Stimulated activated CD4-positive, alpha-beta T cell treated with anti-CD3 and anti-CD28 coated beads, Interleukin-1b, Interleukin-23, amount 100 ng/mL, for 4 hours (primary cell): Measurements from ENCODE around the gene BICC1.

ENCODE experiments used
- DNase-seq, 2 donors: peaks; one replicate each; pipeline ENCODE4 v3.0.0-alpha.2; 2020; ENCODE audit warnings: low read depth in 2 of 2

The BICC1 gene

DNA sequence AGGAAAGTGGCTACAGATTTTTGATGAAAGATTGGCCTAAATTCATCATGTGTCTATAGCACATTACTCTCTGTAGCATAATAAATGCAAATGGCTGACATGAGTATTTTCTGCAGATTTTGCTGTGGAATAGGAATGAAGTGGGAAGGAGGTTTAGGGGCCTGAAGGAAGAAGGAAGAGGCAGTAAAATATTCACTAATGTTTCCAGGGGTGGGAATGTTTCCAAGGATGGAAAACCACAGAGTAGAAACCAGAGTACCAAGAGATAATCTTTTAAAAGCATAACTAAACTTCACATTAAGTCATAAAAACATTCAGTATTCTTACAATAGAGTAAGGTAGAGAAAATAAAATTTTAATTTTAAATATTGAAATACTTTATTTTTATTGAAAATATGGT, 267.8 kb downstream of the BICC1 start:
- DNase-seq = no peak

DNA sequence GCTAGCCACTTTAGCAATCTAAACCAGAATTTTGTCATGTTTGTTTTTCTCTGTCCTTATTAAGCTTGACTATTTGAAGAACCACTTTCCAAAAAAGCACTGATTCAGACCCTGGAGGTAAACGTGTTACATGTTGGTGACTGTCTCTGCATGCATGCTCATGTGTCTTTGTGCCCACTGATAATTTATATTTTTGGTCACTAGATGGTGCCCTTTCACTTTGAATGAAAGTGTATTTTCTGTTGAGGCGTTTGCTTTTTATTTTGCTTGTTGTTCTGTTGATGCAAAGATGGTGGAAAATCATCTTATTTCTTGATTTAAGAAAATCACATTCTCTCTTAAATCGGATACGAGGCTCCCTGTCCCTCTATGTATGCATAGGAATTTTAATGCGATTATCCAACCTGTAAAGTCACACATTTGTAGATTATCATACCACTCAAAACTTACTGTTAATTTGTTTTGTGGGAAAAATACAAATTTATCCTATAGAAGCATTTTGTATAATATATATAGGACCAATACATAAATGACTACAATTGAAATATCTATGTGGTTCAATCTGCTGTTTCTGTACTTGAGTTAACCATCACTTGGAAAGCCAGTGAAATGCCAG, 269.3 kb downstream of the BICC1 start:
- no peak for DNase-seq

DNA sequence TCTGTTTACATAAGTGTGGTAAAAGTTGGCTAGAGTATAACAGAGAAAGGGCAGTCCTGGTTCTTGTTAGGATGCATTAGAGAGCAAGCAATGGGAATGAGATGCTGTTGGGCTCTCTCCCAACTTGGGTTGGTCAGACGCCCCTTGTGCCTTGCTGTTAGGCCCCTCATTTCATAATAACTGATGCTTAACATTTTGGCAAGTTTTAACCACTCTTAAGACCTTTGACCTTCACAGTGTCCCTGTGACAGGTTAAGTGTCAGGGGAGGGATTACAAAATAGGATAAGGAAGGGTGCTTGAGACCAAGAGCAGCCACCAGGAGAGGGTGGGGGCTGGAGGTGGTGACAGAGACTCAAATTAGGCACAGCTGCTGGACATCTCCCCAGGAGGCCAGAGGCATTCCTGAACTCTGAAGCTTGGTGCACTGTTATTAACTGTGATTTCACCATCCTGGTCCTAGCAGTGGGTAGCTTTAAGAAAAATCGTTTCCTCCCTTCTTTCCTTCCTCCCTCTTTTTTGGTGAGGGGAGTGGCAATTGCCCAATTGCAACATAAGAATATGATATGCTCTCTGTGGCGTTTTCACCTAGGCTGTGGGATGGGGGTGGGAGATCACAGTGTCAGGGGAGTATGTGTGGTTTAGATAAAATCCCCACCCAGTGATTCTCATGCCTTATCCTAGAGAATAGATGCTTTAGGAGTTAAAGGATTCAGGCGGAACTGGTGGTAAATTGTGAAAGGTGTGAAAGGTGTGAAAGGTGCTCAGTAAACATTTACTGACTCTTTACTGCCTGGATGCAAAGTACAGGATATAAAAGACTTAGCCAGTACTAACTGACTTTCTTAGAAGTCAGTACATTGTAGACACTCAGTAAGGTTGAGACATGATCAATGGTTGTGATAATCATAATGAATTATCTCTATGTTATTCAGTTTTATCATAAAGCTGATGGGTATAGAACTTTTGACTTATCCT, 270.5 kb downstream of the BICC1 start:
- no peak for DNase-seq

DNA sequence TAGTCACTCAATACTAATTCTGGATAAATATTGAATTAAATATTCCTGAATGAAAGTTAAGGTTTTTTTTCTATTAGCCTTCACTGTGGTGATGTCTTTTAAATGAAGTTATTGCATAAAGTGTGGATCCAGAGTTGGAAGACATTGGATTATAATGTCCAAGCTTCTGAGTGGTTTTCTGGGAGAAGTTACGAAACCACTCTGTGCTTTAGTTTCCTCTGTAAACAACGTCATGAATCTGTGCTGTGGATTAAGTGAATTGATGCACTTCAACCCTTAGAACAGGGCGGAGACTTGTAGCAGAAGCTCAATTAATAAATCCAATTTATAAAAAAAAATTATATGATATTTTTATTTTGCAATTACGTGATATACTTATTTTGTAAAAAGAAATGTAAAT, 271.7 kb downstream of the BICC1 start:
- DNase-seq = no peak

DNA sequence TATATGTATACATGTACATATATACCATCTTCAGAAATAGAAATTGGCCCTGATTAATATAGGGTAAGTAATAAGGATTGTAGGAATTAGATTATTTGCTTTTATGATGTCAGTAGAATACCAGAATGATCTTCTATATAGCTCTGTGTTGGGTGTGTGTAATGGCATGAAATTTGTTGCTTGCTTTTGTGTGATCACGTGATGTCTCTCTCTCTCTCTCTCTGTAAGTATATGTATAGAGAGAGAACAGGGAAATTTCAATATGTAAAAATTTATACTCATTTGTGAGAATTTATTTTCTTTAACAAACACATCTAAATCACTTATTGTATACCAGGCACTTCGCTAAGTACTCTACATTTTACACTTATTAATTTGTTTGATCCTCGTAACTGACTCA, 272.7 kb downstream of the BICC1 start:
- DNase-seq = no peak

DNA sequence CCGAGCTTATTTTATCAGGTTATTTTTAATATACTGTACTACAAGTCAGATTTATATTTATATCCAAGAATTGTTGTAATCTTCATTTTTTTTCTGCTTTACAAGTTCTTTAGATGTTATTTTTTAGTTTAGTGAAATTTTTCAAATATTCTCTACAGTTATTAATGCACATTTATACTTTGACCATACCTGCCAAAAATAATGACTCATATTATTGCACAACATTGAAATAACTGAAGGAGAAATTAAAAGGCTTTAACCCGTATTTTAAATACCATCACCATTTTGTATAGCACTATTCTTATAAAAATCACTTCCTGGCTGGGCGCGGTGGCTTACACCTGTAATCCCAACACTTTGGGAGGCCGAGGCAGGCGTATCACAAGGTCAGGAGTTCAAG, 278.5 kb downstream of the BICC1 start:
- DNase-seq = no peak

DNA sequence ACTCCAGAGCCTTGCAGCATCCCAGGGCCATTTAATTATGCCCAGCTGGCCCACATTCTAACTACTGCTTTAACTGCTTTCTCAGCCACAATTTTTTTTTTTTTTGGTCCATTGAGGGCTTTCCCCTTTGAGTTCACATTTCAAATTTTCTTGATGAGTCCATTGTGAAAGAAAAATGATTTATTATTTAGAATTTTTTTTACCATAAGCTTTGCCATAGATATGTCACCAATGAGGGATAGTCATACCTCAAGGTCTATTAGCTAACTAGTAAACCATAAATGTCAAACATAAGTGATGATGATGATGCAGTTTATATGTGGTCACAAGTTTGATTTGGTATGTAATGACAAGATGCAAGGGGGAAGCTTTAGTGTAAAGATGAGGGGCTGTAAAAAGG, 282.9 kb downstream of the BICC1 start:
- DNase-seq = no peak

DNA sequence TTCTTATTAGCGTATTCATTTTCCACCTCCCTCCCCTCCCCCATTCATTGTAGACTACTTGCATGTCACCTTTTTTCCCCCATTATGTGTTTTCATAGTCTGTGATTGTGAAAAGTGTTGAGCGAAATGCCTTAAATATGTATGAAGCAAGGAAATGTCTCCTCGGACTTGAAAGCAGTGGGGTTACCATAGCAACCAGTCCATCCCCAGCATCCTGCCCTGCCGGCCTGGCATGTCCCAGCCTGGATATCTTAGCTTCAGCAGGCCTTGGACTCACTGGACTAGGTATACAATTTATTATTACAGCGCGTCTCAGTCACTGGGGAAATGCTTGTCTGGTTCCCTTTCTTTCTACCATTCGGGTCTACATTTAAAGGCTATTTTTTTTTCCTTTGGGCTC, 283.6 kb downstream of the BICC1 start:
- DNase-seq = no peak

DNA sequence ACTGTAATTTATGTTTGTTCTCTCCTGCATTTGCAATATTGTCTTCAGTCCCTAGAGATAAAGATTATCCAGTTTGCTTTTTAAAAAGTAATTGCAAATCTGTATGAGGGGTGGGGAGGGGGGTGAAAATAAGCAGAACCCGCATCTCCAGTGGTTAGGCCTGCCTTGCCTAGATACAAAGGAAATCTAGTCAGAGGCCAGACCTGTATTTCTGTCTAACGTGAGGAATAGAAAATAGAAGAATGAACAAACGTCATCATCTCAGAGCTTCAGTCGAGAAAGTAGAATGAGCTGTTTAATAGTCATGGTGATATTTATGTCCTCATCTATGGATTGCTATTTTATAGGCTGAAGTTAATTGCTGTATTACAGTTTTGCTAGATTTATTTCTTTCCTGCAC, 284.2 kb downstream of the BICC1 start:
- DNase-seq = no peak

DNA sequence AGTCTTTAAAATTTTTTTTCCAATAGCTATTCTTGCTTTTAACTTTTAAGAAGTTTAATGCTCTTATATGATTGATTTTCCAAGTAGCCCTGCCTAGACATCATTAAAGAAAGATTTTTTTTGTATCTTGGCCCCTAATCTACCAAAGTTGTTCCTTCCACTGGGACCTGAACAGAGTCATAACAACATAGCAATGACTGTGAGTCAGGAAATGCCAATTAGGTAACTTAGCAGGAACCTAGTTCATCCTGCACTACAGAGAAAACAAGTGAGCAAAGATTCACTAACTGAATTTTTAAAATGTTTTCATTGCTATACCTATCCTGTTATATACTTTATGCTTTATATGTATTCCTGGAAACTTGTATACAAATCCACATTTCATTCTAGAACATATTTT, 284.7 kb downstream of the BICC1 start:
- DNase-seq = no peak

DNA sequence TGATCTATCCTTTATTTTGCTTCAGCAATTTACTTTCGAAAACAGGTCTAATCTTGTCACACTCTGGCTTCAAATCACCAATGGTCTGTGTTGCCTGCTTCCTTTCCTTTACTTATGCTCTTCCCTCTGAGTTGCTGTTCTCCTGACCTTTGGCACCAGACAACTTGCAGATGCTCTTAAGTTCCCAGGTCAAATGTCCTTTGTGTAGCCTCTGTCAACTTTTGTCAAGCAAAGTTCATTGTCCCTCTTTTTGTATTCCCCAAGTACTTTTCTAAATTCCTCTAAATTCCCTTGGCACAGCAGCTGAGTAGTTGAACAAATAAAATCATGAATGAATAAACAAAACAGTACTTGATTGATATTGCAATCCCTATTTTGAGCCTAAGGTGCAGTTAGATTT, 289.4 kb downstream of the BICC1 start:
- no peak for DNase-seq

DNA sequence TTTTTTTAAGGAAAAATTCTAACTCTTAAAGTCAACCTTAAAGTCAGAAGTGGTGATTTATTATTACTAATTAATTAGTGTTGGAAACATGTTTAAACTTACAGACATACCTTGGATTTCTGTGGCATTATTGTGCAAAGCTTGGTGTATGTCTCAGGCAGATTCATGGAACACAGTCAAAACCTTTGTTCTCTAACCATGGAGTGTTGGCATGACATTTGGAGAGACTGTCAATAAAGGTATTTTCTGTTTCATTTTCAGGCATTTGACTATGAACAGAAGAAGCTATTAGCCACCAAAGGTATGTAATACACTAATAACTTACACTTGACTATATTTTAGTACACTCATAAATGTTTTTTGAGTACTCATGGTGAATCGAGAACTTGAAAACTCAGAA, 293.7 kb downstream of the BICC1 start:
- no peak for DNase-seq

DNA sequence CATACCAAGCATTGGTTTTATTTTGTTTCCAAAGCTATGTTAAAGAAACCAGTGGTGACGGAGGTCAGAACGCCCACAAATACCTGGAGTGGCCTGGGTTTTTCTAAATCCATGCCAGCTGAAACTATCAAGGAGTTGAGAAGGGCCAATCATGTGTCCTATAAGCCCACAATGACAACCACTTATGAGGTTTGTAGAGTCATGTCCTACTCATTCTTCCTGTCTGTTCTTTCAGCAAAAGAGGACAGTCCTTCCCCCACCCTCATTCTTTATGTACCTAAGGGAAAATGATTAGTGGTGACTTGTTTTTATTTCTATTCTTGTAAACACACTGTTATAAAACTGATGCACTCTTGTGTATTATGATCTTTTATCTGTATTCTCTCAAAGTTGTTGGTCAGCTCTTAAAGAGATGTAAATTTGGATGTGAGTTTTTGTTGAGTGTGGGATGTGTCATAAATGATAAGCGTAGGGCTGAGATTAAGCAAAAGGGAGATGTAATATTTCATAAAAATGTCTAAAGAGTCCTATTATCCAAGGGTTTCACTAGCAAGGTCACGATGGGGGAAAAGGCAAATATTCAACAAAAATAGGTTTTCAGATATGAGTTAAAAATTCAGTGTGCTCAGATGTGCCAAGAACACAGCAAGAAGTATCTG, 294.4 kb downstream of the BICC1 start:
- no peak for DNase-seq

DNA sequence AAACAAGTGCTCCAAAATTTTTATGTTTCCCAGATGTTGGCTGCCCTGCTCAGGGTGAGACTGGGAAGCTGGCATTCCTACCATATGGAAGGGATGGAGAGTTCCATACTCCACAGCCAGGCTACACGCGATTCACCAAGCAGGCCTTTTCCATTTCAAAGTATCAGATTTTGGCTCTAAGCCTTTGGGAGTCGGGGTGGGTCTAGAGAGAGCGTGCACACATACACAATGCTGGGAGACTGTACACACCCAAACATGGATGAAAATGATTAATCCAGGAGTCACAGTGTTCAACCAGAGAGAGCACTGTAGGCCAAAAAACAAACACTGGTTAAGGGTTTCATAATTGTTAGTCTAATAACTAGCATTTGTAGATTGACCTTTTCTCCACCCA, 295.0 kb downstream of the BICC1 start:
- no peak for DNase-seq

DNA sequence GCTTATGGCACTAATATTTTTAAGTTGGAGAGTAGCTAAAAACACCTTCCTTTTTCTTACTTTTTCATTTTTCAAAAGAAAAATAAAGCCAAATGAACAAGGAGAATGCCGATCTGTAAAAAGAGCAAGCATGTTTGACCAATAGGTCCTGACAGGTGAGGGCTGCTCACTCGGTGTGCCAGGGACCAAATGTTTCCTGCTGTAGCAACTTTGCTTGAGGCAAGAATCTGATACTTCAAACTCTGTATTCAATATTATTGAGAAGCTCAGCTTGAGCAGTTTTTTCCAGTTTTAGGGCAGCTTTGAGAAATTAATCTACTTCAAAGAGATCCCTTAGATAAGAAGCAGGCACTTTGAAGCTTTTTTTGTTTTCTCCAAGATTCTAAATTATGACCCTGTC, 298.1 kb downstream of the BICC1 start:
- no peak for DNase-seq

DNA sequence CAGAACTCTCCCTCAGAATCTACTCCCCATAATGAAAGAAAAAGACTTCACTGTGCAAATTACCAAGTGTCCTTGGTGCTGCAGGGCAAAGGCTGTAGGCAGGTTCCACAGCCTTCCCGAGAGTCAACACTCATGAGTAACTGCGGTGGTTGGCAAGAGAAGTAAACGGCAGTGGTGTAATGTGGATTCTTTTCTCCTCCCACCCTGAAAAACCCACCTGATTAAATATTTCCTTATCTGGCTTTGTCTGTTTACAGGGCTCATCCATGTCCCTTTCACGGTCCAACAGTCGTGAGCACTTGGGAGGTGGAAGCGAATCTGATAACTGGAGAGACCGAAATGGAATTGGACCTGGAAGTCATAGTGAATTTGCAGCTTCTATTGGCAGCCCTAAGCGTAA, 300.9 kb downstream of the BICC1 start:
- DNase-seq = no peak

DNA sequence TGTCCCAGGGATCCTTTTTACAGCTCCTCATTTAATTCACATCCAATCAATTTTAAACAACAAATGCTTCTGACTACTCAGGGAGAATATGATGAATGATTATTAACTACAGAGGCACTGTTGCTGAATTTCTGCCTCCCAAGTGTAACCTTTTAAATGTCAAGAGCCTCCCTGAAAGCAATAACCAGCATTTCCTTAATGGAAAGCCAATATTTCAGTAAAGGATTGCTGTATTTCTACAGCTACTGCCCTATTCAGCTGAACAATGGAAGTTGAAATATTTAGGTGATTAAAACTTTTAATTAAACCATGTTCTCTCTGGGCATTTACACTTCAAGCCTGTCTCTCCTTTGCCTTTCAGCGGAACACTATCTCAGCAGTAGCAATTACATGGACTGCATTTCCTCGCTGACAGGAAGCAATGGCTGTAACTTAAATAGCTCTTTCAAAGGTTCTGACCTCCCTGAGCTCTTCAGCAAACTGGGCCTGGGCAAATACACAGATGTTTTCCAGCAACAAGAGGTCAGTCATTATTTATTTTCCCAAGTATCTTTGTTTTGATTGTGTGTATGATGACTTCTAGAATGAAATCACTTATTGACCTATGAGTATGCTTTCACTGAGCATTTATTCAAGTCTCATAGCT, 304.7 kb downstream of the BICC1 start:
- DNase-seq = no peak

DNA sequence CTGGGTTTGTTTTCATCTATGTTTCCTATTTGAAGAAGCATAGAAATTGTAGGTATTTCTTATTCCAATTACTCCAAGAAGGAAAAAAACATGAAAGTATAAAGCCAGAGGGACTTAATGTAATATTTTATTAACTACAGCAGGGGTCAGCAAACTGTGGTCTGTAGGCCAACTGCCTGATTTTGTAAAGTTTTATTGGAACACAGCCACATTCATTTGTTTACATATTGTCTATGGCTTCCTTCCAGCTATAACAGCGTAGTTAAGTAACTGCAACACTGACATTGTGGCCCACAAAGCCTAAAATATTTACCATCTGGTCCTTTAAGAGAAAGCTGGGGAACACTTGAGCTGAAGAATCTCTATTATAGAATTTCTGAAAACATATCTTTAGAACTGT, 306.2 kb downstream of the BICC1 start:
- no peak for DNase-seq

DNA sequence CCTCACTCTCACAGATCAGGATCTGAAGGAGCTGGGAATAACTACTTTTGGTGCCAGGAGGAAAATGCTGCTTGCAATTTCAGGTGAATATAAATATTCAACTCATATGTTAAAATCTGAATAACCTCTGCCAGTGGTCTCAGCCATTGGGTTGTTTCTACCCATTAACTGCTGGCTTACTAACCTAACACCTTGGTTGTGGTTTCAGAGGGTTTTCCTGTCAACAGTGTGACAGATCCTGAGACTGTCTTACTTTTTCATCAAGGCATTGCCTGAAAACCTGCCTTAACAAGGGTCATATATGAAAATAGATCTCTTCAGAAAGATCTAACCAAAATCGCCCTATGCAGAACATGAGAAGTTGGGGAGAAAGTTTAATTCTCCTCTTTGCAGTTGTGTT, 307.7 kb downstream of the BICC1 start:
- DNase-seq = no peak

DNA sequence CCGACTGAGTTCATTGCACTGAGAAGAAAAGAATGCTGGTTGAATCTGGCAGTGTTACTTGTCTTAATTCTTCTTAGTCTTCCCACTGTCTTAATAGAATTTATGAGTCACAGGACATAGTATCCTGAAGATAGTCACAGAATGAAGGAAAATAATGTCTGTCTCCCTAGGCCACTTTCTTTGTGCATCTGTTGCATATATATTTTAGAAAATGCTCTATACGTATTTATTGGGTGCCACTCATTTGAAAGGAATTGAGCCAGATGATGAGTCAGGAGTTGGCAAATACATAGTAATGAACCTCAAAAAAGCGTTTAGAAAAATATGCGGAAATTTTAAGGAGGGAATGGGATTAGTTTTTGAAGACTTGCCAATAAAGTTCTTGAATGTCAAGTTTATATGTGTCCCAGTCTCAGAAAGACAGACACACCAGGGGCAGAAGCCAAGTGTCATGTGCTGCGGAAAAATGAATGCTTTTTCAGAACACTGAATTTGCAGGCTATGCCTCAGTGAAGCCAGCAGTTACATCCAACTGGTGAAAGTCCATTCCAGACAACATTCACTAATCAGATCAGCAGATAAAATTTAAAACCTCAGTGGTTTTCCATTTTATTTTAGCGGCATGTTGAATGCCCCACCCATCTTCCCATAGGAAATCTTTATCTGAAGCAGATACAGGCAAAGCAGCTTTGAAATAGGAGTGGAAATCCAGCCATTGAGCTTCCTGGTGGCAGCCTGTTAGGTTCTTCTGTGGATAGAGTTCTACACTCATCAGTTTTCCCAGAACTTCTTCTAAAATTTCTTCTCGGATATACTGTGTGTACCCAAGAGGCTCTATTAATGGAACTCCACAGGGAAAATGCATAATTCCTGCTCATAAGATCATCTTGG, 308.4 kb downstream of the BICC1 start:
- DNase-seq = no peak

DNA sequence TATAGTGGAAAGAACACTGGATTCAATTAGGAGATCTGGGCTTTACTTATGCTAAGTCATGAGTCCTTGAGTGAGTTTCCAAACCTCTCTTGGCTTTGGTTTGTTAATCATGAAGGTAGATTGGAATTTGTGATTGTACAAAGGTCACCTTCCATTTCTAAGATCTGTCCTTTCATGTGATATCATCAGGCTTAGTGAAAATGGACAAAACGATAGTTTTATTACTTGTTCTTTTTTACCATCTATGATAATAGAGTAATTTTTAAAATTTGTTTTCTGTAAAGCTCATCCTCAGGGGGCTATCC, 309.0 kb downstream of the BICC1 start:
- DNase-seq = no peak

DNA sequence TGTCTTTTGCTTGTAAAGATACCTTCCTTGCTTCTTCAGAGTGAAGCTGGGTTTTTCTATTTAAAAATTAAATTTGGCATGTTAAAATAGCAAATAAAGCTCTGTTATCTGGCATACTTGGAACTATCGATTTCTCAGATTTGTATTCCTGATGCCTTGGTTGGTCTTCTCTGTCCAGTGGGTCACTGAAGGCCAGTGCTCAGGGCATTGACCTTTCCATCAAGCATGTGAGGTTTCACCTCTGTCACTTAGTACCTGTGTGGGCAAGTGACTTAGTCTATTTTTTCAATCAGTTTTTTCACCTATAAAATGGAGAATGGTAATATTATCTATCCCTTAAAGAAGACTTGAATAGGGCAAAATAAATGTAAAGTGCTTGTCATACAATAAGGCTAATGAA, 311.3 kb downstream of the BICC1 start:
- DNase-seq = no peak
